ENCODE measurements around the gene FKBP2. TPM values are rescaled to one million over a fixed set of nuclear protein-coding genes. Genes with fewer than 3 reads are reported as not detected.

FKBP2 gene
- total and polyA plus RNA-seq, 4 donors, result 60.8 to 241 (median 124) TPM

GRCh38 chr11:64234647-64235379 lies 6.1 kb upstream of the FKBP2 start:
- TF ChIP-seq JUND (IDR thresholded peaks at IDR 0.05) (no peak), YY1 (IDR thresholded peaks at IDR 0.05) (no peak), TAF1 (conservative IDR thresholded peaks at IDR 0.05) (no peak)
- no peak overlapping the region for H3K9ac ChIP-seq (ENCODE audit: low read depth in 1 of 2, low read length in 2 of 2)
- peak overlapping the region in 2 of 3 donors; percentile 44 to 75 for H3K4me3 ChIP-seq (ENCODE audit: low read depth in 1 of 3, low read length in 3 of 3)
- H3K9me3 ChIP-seq (ENCODE audit: control insufficient read depth in 4 of 4, low read length in 3 of 4), result no peaks in the 10 kb centered on the region
- peak overlapping the region; percentile 62 to 72 for H3K27ac ChIP-seq (ENCODE audit: low read depth in 1 of 2, low read length in 2 of 2)
- H3K4me1 ChIP-seq (ENCODE audit: control insufficient read depth in 4 of 4, insufficient read depth in 4 of 4, low read length in 3 of 4), result peaks cover 21 to 50% (median 36%) of the 10 kb centered on the region in 4 donors
- 1% methylated on average over 80 of the region's 80 CpGs for WGBS
- no peak for DNase-seq (ENCODE audit: low spot score)
- no peaks in the 10 kb centered on the region for H3K36me3 ChIP-seq (ENCODE audit: control insufficient read depth in 4 of 4, insufficient read depth in 3 of 4, low read depth in 1 of 4, low read length in 3 of 4)
- H3K27me3 ChIP-seq (ENCODE audit: control insufficient read depth in 4 of 4, insufficient read depth in 4 of 4, low read length in 3 of 4), result no peaks in the 10 kb centered on the region

GRCh38 chr11:64235437-64236161 lies 5.3 kb upstream of the FKBP2 start:
- peak overlapping the region in 2 of 3 donors; percentile 44 to 75 for H3K4me3 ChIP-seq (ENCODE audit: low read depth in 1 of 3, low read length in 3 of 3)
- peaks cover 21 to 54% (median 39%) of the 10 kb centered on the region in 4 donors for H3K4me1 ChIP-seq (ENCODE audit: control insufficient read depth in 4 of 4, insufficient read depth in 4 of 4, low read length in 3 of 4)
- 92% methylated on average over 12 of the region's 12 CpGs for WGBS
- no peaks in the 10 kb centered on the region for H3K9me3 ChIP-seq (ENCODE audit: control insufficient read depth in 4 of 4, low read length in 3 of 4)
- peak overlapping the region; percentile 37 to 62 for H3K27ac ChIP-seq (ENCODE audit: low read depth in 1 of 2, low read length in 2 of 2)
- TF ChIP-seq GABPA (IDR thresholded peaks at IDR 0.05 in 1 of 2, conservative IDR thresholded peaks at IDR 0.05 in 1 of 2), result no peak
- H3K36me3 ChIP-seq (ENCODE audit: control insufficient read depth in 4 of 4, insufficient read depth in 3 of 4, low read depth in 1 of 4, low read length in 3 of 4), result no peaks in the 10 kb centered on the region
- DNase-seq (ENCODE audit: low spot score), result no peak
- no peak overlapping the region for H3K9ac ChIP-seq (ENCODE audit: low read depth in 1 of 2, low read length in 2 of 2)
- no peaks in the 10 kb centered on the region for H3K27me3 ChIP-seq (ENCODE audit: control insufficient read depth in 4 of 4, insufficient read depth in 4 of 4, low read length in 3 of 4)

GRCh38 chr11:64237484-64237951 lies 3.4 kb upstream of the FKBP2 start:
- peaks cover 23 to 56% (median 40%) of the 10 kb centered on the region in 4 donors for H3K4me1 ChIP-seq (ENCODE audit: control insufficient read depth in 4 of 4, insufficient read depth in 4 of 4, low read length in 3 of 4)
- DNase-seq (ENCODE audit: low spot score), result peak; percentile 71
- WGBS, result 25% methylated on average over 12 of the region's 12 CpGs

More at GRCh38 chr11:64237484-64237951, 3.4 kb upstream of the FKBP2 start:
- TF ChIP-seq HNF4G (IDR thresholded peaks at IDR 0.05) (no peak), HNF4A (conservative IDR thresholded peaks at IDR 0.05) (peak; percentile 58 to 61), RXRA (IDR thresholded peaks at IDR 0.05) (peak; percentile 53 to 76), REST (IDR thresholded peaks at IDR 0.05) (no peak), GABPA (IDR thresholded peaks at IDR 0.05 in 1 of 2, conservative IDR thresholded peaks at IDR 0.05 in 1 of 2) (peak in 1 of 2 donors; percentile 85), NR2F2 (IDR thresholded peaks at IDR 0.05) (no peak), ZBTB33 (IDR thresholded peaks at IDR 0.05) (no peak), EGR1 (IDR thresholded peaks at IDR 0.05; ENCODE audit: low read depth in 2 of 2) (peak in 1 of 2 donors; percentile 60), TAF1 (conservative IDR thresholded peaks at IDR 0.05) (peak; percentile 67), JUND (IDR thresholded peaks at IDR 0.05) (peak in 1 of 2 donors; percentile 26), CTCF (IDR thresholded peaks at IDR 0.05; ENCODE audit: low read depth, low read length, missing input control) (peak; percentile 12), ATF3 (IDR thresholded peaks at IDR 0.05) (no peak), FOXA1 (IDR thresholded peaks at IDR 0.05) (peak; percentile 65), FOXA2 (IDR thresholded peaks at IDR 0.05) (peak; percentile 80), MAX (IDR thresholded peaks at IDR 0.05) (peak; percentile 62), RAD21 (IDR thresholded peaks at IDR 0.05) (peak in 1 of 2 donors; percentile 58), YY1 (IDR thresholded peaks at IDR 0.05) (peak; percentile 46), SP1 (IDR thresholded peaks at IDR 0.05) (peak; percentile 89)
- Histone ChIP-seq H3K36me3 (ENCODE audit: control insufficient read depth in 4 of 4, insufficient read depth in 3 of 4, low read depth in 1 of 4, low read length in 3 of 4) (no peaks in the 10 kb centered on the region), H3K27me3 (ENCODE audit: control insufficient read depth in 4 of 4, insufficient read depth in 4 of 4, low read length in 3 of 4) (no peaks in the 10 kb centered on the region), H3K4me3 (ENCODE audit: low read depth in 1 of 3, low read length in 3 of 3) (no peak overlapping the region), H3K9me3 (ENCODE audit: control insufficient read depth in 4 of 4, low read length in 3 of 4) (no peaks in the 10 kb centered on the region), H3K27ac (ENCODE audit: low read depth in 1 of 2, low read length in 2 of 2) (peak overlapping the region; percentile 58 to 64), H3K9ac (ENCODE audit: low read depth in 1 of 2, low read length in 2 of 2) (no peak overlapping the region)

Measured in liver (tissue), 9 donors.